K562 (cell line): ENCODE results near the gene TMEM43. TPM values are rescaled to one million over a fixed set of nuclear protein-coding genes. Genes with fewer than 3 reads are reported as not detected.
A peak's percentile ranks its signal among the peaks of the same experiment; 100 is the strongest.

ENCODE experiments used
- ATF3 ChIP-seq, 2 experiments: fragments of 450-650 bp in 1 of 2; sonication (generic) in 1 of 2; formaldehyde crosslinking in 1 of 2; IDR thresholded peaks in 1 of 2; conservative IDR thresholded peaks in 1 of 2; 2 replicates each; pipeline versions ENCODE4 v1.6.1 to v1.8.1; 2016 to 2023; ENCODE audit warnings: mild to moderate bottlenecking in 2 of 2, moderate library complexity in 2 of 2, inconsistent platforms in 1 of 2, missing genetic modification reagents in 1 of 2
- CREM ChIP-seq: IDR thresholded peaks from 2 replicates; pipeline ENCODE4 v1.6.1; 2014; ENCODE audit warnings: antibody characterized with exemption, low read depth
- CXXC5 ChIP-seq: fragments of 250-450 bp; sonication (Bioruptor Pico); IDR thresholded peaks from 2 replicates; pipeline ENCODE4 v1.8.0; 2022; ENCODE audit warnings: inconsistent platforms, mild to moderate bottlenecking, moderate library complexity
- DIDO1 ChIP-seq: fragments of 450-650 bp; IDR thresholded peaks from 2 replicates; pipeline ENCODE4 v1.6.1; 2016; ENCODE audit warnings: low read depth, missing biosample characterization, missing genetic modification characterization
- FOXJ3 ChIP-seq: sonication (generic); formaldehyde crosslinking; IDR thresholded peaks from 2 replicates; pipeline ENCODE4 v1.4.0; 2020; ENCODE audit warnings: mild to moderate bottlenecking, missing genetic modification reagents
- FOXK1 ChIP-seq: sonication (generic); formaldehyde crosslinking; IDR thresholded peaks from 2 replicates; pipeline ENCODE4 v1.8.0; 2022; ENCODE audit warnings: missing genetic modification reagents, mild to moderate bottlenecking, borderline replicate concordance
- GMEB1 ChIP-seq: fragments of 250-450 bp; sonication (Bioruptor Pico); IDR thresholded peaks from 2 replicates; pipeline ENCODE4 v1.4.0; 2020; ENCODE audit warnings: mild to moderate bottlenecking
- HDAC1 ChIP-seq, 2 experiments: fragments of 450-650 bp; IDR thresholded peaks; 2 replicates each; pipeline ENCODE4 v1.6.1; 2016 to 2017; ENCODE audit warnings: inconsistent platforms in 1 of 2, mild to moderate bottlenecking in 1 of 2, moderate library complexity in 1 of 2
- HMG20A ChIP-seq: fragments of 450-650 bp; formaldehyde crosslinking; conservative IDR thresholded peaks from 2 replicates; pipeline ENCODE4 v1.4.0; 2020; ENCODE audit warnings: mild to moderate bottlenecking, mixed read lengths
- HMG20B ChIP-seq: fragments of 250-450 bp; sonication (Bioruptor Pico); IDR thresholded peaks from 2 replicates; pipeline ENCODE4 v1.5.0; 2021; ENCODE audit warnings: mild to moderate bottlenecking
- ILF3 ChIP-seq: fragments of 450-650 bp; IDR thresholded peaks from 2 replicates; pipeline ENCODE4 v1.6.1; 2018; ENCODE audit warnings: antibody characterized with exemption, mild to moderate bottlenecking, moderate library complexity, borderline replicate concordance
- L3MBTL2 ChIP-seq: fragments of 450-650 bp; IDR thresholded peaks from 2 replicates; pipeline ENCODE4 v1.6.1; 2016; ENCODE audit warnings: mild to moderate bottlenecking, moderate library complexity
- MTF1 ChIP-seq: fragments of 250-450 bp; sonication (Bioruptor Pico); IDR thresholded peaks from 2 replicates; pipeline ENCODE4 v1.9.0; 2021; ENCODE audit warnings: moderate library complexity, mild to moderate bottlenecking, inconsistent platforms, borderline replicate concordance
- MXI1 ChIP-seq: IDR thresholded peaks from 2 replicates; pipeline ENCODE4 v1.6.1; 2011; ENCODE audit warnings: low read depth, mild to moderate bottlenecking, improper control_type of control experiment, low read length
- POLR2A ChIP-seq: fragments of 450-650 bp; conservative IDR thresholded peaks from 2 replicates; pipeline ENCODE4 v1.6.1; 2016
- RBM22 ChIP-seq: fragments of 200-400 bp; formaldehyde crosslinking; IDR thresholded peaks from 2 replicates; pipeline ENCODE4 v1.6.1; 2018; ENCODE audit warnings: low read length, low read depth; ENCODE audit not compliant: poor library complexity, severe bottlenecking
- SMAD4 ChIP-seq: fragments of 250-450 bp; sonication (Bioruptor Pico); conservative IDR thresholded peaks from 2 replicates; pipeline ENCODE4 v1.8.0; 2021; ENCODE audit warnings: inconsistent platforms, mild to moderate bottlenecking, moderate library complexity
- TEAD1 ChIP-seq, 2 experiments: fragments of 450-650 bp in 1 of 2; sonication (generic) in 1 of 2; formaldehyde crosslinking; IDR thresholded peaks; 2 replicates each; pipeline versions ENCODE4 v1.4.0 to v1.8.0; 2020 to 2022; ENCODE audit warnings: mild to moderate bottlenecking in 2 of 2, missing genetic modification reagents in 1 of 2
- TEAD2 ChIP-seq: fragments of 450-650 bp; IDR thresholded peaks from 2 replicates; pipeline ENCODE4 v1.6.1; 2016; ENCODE audit warnings: missing genetic modification characterization, control low read depth, missing compliant biosample characterization
- U2AF1 ChIP-seq: fragments of 200-400 bp; formaldehyde crosslinking; optimal IDR thresholded peaks from 2 replicates; pipeline ENCODE3; 2017; ENCODE audit warnings: mild to moderate bottlenecking, low read depth, low read length, moderate library complexity
- USF1 ChIP-seq: sonication (generic); formaldehyde crosslinking; IDR thresholded peaks from 2 replicates; pipeline ENCODE4 v1.9.0; 2022; ENCODE audit warnings: mild to moderate bottlenecking, missing genetic modification reagents
- ZKSCAN8 ChIP-seq: fragments of 200-800 bp; sonication (Bioruptor generic); IDR thresholded peaks from 2 replicates; pipeline ENCODE4 v1.6.1; 2016; ENCODE audit warnings: missing genetic modification characterization, missing compliant biosample characterization
- ZNF274 ChIP-seq: IDR thresholded peaks from 2 replicates; pipeline ENCODE4 v1.6.1; 2011; ENCODE audit warnings: low read depth, mild to moderate bottlenecking, low read length, moderate library complexity, borderline replicate concordance
- ZNF398 ChIP-seq: fragments of 250-450 bp; sonication (Bioruptor Pico); IDR thresholded peaks from 2 replicates; pipeline ENCODE4 v1.8.0; 2021; ENCODE audit warnings: moderate library complexity, mild to moderate bottlenecking, inconsistent platforms
- polyA plus RNA-seq, 8 experiments: library from polyadenylated mRNA; depleted of rRNA in 4 of 8; stranded (reverse) in 5 of 8; unstranded in 3 of 8; fragments of >200 nt; fragmentation: Nextera tagmentation in 2 of 8; fragmentation: Illumina TruSeq in 1 of 8; extraction: Ambion mirVana in 2 of 8; extraction: Trizol in 1 of 8; gene quantifications; 2 replicates each; pipeline versions ENCODE4 v1.2.1 to v1.2.3, GENCODE V29; 2011 to 2014; ENCODE audit warnings: inconsistent platforms in 1 of 8, missing spikeins in 1 of 8
- total RNA-seq, 7 experiments: library from RNA; depleted of rRNA in 6 of 7; stranded (reverse); fragments of >200 nt in 6 of 7; fragmentation: Illumina TruSeq in 2 of 7; extraction: Trizol in 2 of 7; gene quantifications; 2 replicates each; pipeline versions ENCODE4 v1.2.1 to v1.2.3, GENCODE V29; 2011 to 2021; ENCODE audit warnings: low replicate concordance in 1 of 7

The TMEM43 gene
- total and polyA plus RNA-seq, 9 of the 15 experiments (the other 6 are each of a cell fraction or from before 2014, with no cell fraction given), result 16.7 to 46.1 (median 35.7) TPM

GRCh38 chr3:14124223-14124614 lies 633 bp upstream of the TMEM43 start (continued):
- TF ChIP-seq GMEB1, result peak; percentile 78
- no peak for TF ChIP-seq FOXJ3
- 0 out of 2 replicates have a peak, but pooled peaks have one; percentile 45 for TF ChIP-seq L3MBTL2
- TF ChIP-seq TEAD2 (tag), result no peak
- TF ChIP-seq CXXC5 (CRISPR knock-in tag), result peak; percentile 85
- TF ChIP-seq POLR2A, result peak; percentile 53
- TF ChIP-seq ZNF398 (CRISPR knock-in tag), result no peak
- TF ChIP-seq MXI1, result peak; percentile 91
- TF ChIP-seq FOXK1 (CRISPR knock-in tag), result peak; percentile 52; the same call in 1 of the 2 replicates
- TF ChIP-seq RBM22, result peak; percentile 37
- TF ChIP-seq ZNF274, result no peak
- peak; percentile 38; the same call in 1 of the 2 replicates for TF ChIP-seq ZKSCAN8 (CRISPR knock-in tag)
- TF ChIP-seq HMG20B (CRISPR knock-in tag), result no peak
- peak; percentile 54; the same call in 1 of the 2 replicates for TF ChIP-seq USF1 (CRISPR knock-in tag)
- TF ChIP-seq HDAC1 (IDR thresholded peaks at IDR 0.05), result peak in 1 of 2 experiments; percentile 94; a peak in 2 of 4 replicates
- TF ChIP-seq TEAD1 (CRISPR knock-in tag; IDR thresholded peaks at IDR 0.05), result peak in 1 of 2 experiments; percentile 43; a peak in 1 of 4 replicates
- TF ChIP-seq HMG20A (CRISPR knock-in tag), result no peak
- TF ChIP-seq ILF3, result 0 out of 2 replicates have a peak, but pooled peaks have one; percentile 24
- TF ChIP-seq MTF1, result no peak
- TF ChIP-seq ATF3 (IDR thresholded peaks at IDR 0.05), result no peak
- TF ChIP-seq ATF3 (CRISPR knock-in tag; conservative IDR thresholded peaks at IDR 0.05), result peak; percentile 45; the same call in 1 of the 2 replicates
- TF ChIP-seq DIDO1, result peak; percentile 30; the same call in 1 of the 2 replicates
- TF ChIP-seq U2AF1, result peak; percentile 37
- TF ChIP-seq CREM, result peak; percentile 63
- TF ChIP-seq SMAD4 (CRISPR knock-in tag), result 0 out of 2 replicates have a peak, but pooled peaks have one; percentile 72
